D341Med (cell line): ENCODE measurements around the gene IMMP1L.
"Not testable (repeated sequence)": the region's sequence is repeated elsewhere in the genome, so short reads cannot be mapped to it uniquely, and the experiment has no call there.

Experiments
- DNase-seq: peaks from one replicate; pipeline ENCODE4 v3.0.0; 2012; ENCODE audit warnings: low spot score

Gene IMMP1L

GRCh38 chr11:31509429-31510345, at the start of gene IMMP1L, which contains the start of gene ELP4:
Gene IMMP1L, minus strand, starts transcription at chr11:31509622. Its CDS starts 46,346 bp downstream, at chr11:31463276.
Gene ELP4, plus strand, starts transcription at chr11:31509767. Its CDS starts 18 bp downstream, at chr11:31509785.
- DNase-seq = peak; percentile 97

- no peak for DNase-seq
Observed at GRCh38 chr11:31558001-31558400, 48.6 kb upstream of the IMMP1L start.

GRCh38 chr11:31555938-31556337, 46.5 kb upstream of the IMMP1L start:
- DNase-seq = no peak

- no peak for DNase-seq
Observed at GRCh38 chr11:31542862-31543261, 33.4 kb upstream of the IMMP1L start.

GRCh38 chr11:31535479-31535878, 26.1 kb upstream of the IMMP1L start:
- DNase-seq = no peak

- no peak for DNase-seq
Observed at GRCh38 chr11:31531293-31531692, 21.9 kb upstream of the IMMP1L start.

- no peak for DNase-seq
Observed at GRCh38 chr11:31529701-31530100, 20.3 kb upstream of the IMMP1L start.

GRCh38 chr11:31529189-31529588, 19.8 kb upstream of the IMMP1L start:
- no peak for DNase-seq

GRCh38 chr11:31521497-31522150, 12.2 kb upstream of the IMMP1L start:
- no peak for DNase-seq

GRCh38 chr11:31512117-31512516, 2.7 kb upstream of the IMMP1L start:
- no peak for DNase-seq

GRCh38 chr11:31509051-31509428, 382 bp downstream of the IMMP1L start:
- DNase-seq = no peak

GRCh38 chr11:31500560-31500959, 8.9 kb downstream of the IMMP1L start:
- no peak for DNase-seq

GRCh38 chr11:31499576-31500178, 9.7 kb downstream of the IMMP1L start:
- no peak for DNase-seq

- DNase-seq = not testable (repeated sequence)
Observed at GRCh38 chr11:31493762-31494161, 15.7 kb downstream of the IMMP1L start.

- DNase-seq = no peak
Observed at GRCh38 chr11:31493235-31493634, 16.2 kb downstream of the IMMP1L start.

- no peak for DNase-seq
Observed at GRCh38 chr11:31492320-31492913, 17.0 kb downstream of the IMMP1L start.

- DNase-seq = peak; percentile 28
Observed at GRCh38 chr11:31487848-31488247, 21.6 kb downstream of the IMMP1L start.

- DNase-seq = no peak
Observed at GRCh38 chr11:31484497-31484896, 24.9 kb downstream of the IMMP1L start.

GRCh38 chr11:31480930-31481329, 28.5 kb downstream of the IMMP1L start:
- peak; percentile 41 for DNase-seq

- no peak for DNase-seq
Observed at GRCh38 chr11:31479066-31479465, 30.4 kb downstream of the IMMP1L start.

- DNase-seq = no peak
Observed at GRCh38 chr11:31478223-31478590, 31.2 kb downstream of the IMMP1L start.

GRCh38 chr11:31477528-31478222, 31.7 kb downstream of the IMMP1L start:
- peak; percentile 62 for DNase-seq
